HG03520 (cell line): ENCODE measurements around the gene MEF2C.
A peak's percentile ranks its signal among the peaks of the same experiment; 100 is the strongest.

Source experiments
- ATAC-seq: cut with Tn5 transposase; IDR thresholded peaks from one replicate; pipeline ENCODE4 v1.9.1; 2021; ENCODE audit warnings: mild to moderate bottlenecking, moderate library complexity; ENCODE audit not compliant: unreplicated experiment

The MEF2C gene

GRCh38 chr5:88693071-88693932 lies 189.7 kb downstream of the MEF2C start:
- no peak for ATAC-seq

- no peak for ATAC-seq
Observed at GRCh38 chr5:88691945-88692868, 190.8 kb downstream of the MEF2C start.

GRCh38 chr5:88691230-88691582 lies 191.8 kb downstream of the MEF2C start:
- no peak for ATAC-seq

GRCh38 chr5:88690409-88691229 lies 192.4 kb downstream of the MEF2C start:
- ATAC-seq, result peak; percentile 89

GRCh38 chr5:88689668-88690408 lies 193.1 kb downstream of the MEF2C start:
- no peak for ATAC-seq

- ATAC-seq, result no peak
Observed at GRCh38 chr5:88688984-88689667, 193.9 kb downstream of the MEF2C start.

- ATAC-seq, result no peak
Observed at GRCh38 chr5:88688156-88688983, 194.6 kb downstream of the MEF2C start.

- ATAC-seq, result no peak
Observed at GRCh38 chr5:88687373-88687911, 195.5 kb downstream of the MEF2C start.

- no peak for ATAC-seq
Observed at GRCh38 chr5:88686726-88687125, 196.3 kb downstream of the MEF2C start.

GRCh38 chr5:88685591-88686541 lies 197.1 kb downstream of the MEF2C start:
- no peak for ATAC-seq

GRCh38 chr5:88683506-88684135 lies 199.4 kb downstream of the MEF2C start:
- peak; percentile 47 for ATAC-seq

GRCh38 chr5:88682881-88683361 lies 200.1 kb downstream of the MEF2C start:
- ATAC-seq, result no peak

- ATAC-seq, result no peak
Observed at GRCh38 chr5:88682131-88682530, 200.9 kb downstream of the MEF2C start.

- no peak for ATAC-seq
Observed at GRCh38 chr5:88681211-88681803, 201.7 kb downstream of the MEF2C start.

- ATAC-seq, result peak; percentile 64
Observed at GRCh38 chr5:88680253-88681132, 202.5 kb downstream of the MEF2C start.
